Ishikawa (cell line): ENCODE measurements around the gene KCTD2.

ENCODE experiments used
- CEBPB ChIP-seq: IDR thresholded peaks from 2 replicates; pipeline ENCODE4 v1.6.1; 2012
- TF ChIP-seq, protein P1 (sequence below): IDR thresholded peaks from 2 replicates; pipeline ENCODE4 v1.6.1; 2012
- TF ChIP-seq, protein P2 (sequence below): IDR thresholded peaks from 2 replicates; pipeline ENCODE4 v1.6.1; 2012; ENCODE audit warnings: low read depth, mild to moderate bottlenecking
- TF ChIP-seq, protein P3 (sequence below): IDR thresholded peaks from 2 replicates; pipeline ENCODE4 v1.6.1; 2012

DNA sequence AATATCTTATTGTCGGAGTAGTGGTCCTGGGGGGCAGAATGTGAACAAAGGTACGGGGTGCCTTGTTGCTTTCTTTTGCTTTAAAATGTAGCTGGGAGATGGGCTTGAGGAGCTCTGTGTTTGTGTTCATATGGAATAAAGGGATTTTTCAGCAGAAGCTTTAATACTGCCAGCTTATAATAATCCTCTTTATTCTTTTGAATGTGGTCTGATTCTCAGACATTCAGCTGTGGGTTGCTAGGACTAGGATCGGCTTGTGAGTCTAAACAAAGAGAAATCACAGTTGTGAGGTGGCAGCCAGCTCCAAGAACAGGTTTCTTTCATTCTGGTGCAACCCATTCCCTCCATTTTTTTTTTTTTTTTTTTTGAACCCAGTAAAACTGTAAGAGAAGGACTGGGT, 27.3 kb upstream of the KCTD2 start:
- TF ChIP-seq CEBPB = no peak
- TF ChIP-seq, protein P1, sequence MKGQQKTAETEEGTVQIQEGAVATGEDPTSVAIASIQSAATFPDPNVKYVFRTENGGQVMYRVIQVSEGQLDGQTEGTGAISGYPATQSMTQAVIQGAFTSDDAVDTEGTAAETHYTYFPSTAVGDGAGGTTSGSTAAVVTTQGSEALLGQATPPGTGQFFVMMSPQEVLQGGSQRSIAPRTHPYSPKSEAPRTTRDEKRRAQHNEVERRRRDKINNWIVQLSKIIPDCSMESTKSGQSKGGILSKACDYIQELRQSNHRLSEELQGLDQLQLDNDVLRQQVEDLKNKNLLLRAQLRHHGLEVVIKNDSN = no peak
- TF ChIP-seq, protein P2, sequence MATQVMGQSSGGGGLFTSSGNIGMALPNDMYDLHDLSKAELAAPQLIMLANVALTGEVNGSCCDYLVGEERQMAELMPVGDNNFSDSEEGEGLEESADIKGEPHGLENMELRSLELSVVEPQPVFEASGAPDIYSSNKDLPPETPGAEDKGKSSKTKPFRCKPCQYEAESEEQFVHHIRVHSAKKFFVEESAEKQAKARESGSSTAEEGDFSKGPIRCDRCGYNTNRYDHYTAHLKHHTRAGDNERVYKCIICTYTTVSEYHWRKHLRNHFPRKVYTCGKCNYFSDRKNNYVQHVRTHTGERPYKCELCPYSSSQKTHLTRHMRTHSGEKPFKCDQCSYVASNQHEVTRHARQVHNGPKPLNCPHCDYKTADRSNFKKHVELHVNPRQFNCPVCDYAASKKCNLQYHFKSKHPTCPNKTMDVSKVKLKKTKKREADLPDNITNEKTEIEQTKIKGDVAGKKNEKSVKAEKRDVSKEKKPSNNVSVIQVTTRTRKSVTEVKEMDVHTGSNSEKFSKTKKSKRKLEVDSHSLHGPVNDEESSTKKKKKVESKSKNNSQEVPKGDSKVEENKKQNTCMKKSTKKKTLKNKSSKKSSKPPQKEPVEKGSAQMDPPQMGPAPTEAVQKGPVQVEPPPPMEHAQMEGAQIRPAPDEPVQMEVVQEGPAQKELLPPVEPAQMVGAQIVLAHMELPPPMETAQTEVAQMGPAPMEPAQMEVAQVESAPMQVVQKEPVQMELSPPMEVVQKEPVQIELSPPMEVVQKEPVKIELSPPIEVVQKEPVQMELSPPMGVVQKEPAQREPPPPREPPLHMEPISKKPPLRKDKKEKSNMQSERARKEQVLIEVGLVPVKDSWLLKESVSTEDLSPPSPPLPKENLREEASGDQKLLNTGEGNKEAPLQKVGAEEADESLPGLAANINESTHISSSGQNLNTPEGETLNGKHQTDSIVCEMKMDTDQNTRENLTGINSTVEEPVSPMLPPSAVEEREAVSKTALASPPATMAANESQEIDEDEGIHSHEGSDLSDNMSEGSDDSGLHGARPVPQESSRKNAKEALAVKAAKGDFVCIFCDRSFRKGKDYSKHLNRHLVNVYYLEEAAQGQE = no peak
- TF ChIP-seq, protein P3, sequence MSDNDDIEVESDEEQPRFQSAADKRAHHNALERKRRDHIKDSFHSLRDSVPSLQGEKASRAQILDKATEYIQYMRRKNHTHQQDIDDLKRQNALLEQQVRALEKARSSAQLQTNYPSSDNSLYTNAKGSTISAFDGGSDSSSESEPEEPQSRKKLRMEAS = no peak
